ENCODE results near the gene DNAJB6.

DNA sequence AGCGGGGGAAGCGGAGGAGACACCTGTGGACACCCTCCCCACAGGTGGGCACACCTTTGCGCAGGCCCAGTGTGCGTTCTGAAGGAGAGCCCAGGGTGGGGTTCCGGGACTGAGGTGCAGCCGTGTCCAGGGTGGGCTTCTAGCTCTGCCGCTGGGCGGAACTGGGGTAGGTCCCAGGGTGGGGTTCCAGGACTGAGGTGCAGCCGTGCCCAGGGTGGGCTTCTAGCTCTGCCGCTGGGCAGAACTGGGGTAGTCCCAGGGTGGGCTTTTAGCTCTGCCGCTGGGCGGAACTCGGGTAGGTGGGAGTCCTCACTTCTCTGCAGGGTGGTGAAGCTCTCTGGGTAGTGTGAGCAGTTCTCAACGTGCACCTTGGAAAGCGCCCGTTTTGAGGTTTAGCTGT, 78.7 kb downstream of the DNAJB6 start:
- TF ChIP-seq, protein P1, sequence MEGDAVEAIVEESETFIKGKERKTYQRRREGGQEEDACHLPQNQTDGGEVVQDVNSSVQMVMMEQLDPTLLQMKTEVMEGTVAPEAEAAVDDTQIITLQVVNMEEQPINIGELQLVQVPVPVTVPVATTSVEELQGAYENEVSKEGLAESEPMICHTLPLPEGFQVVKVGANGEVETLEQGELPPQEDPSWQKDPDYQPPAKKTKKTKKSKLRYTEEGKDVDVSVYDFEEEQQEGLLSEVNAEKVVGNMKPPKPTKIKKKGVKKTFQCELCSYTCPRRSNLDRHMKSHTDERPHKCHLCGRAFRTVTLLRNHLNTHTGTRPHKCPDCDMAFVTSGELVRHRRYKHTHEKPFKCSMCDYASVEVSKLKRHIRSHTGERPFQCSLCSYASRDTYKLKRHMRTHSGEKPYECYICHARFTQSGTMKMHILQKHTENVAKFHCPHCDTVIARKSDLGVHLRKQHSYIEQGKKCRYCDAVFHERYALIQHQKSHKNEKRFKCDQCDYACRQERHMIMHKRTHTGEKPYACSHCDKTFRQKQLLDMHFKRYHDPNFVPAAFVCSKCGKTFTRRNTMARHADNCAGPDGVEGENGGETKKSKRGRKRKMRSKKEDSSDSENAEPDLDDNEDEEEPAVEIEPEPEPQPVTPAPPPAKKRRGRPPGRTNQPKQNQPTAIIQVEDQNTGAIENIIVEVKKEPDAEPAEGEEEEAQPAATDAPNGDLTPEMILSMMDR (IDR thresholded peaks at IDR 0.05): no peak
- no peak for TF ChIP-seq POLR2A (IDR thresholded peaks at IDR 0.05)
